Keratinocyte (primary cell): ENCODE data around the gene FLNC. TPM values are rescaled to one million over a fixed set of nuclear protein-coding genes. Genes with fewer than 3 reads are reported as not detected.

ENCODE experiments used
- DNase-seq: peaks from one replicate; pipeline ENCODE4 v3.0.0-alpha.2; 2011; ENCODE audit warnings: low read depth, missing footprints, low spot score
- FAIRE-seq: peaks from 2 replicates; lab custom pipeline; 2011; peaks lifted over from hg19 to GRCh38; lab: Jason Lieb, UNC
- H2AFZ ChIP-seq: 2 replicates; pipeline ENCODE4 v1.6.0; 2012; ENCODE audit warnings: low read length, control low read depth, inconsistent platforms; ENCODE audit not compliant: control insufficient read depth
- H3K27ac ChIP-seq: 2 replicates; pipeline ENCODE4 v1.5.1; 2011; ENCODE audit warnings: low read length; ENCODE audit not compliant: control insufficient read depth, insufficient read depth
- H3K27me3 ChIP-seq: 3 replicates; pipeline ENCODE4 v1.6.0; 2011; ENCODE audit warnings: low read length; ENCODE audit not compliant: control insufficient read depth, insufficient read depth; ENCODE audit errors: extremely low read depth
- H3K36me3 ChIP-seq, 2 experiments: 2 replicates in 1 of 2; 3 replicates in 1 of 2; pipeline ENCODE4 v1.5.1; 2011; ENCODE audit warnings: low read length in 2 of 2, mild to moderate bottlenecking in 1 of 2; ENCODE audit not compliant: control insufficient read depth in 2 of 2, insufficient read depth in 2 of 2; ENCODE audit errors: extremely low read depth in 1 of 2
- H3K4me1 ChIP-seq: 3 replicates; pipeline ENCODE4 v1.5.1; 2011; ENCODE audit warnings: low read length; ENCODE audit not compliant: control insufficient read depth, insufficient read depth; ENCODE audit errors: extremely low read depth
- H3K4me2 ChIP-seq: 3 replicates; pipeline ENCODE4 v1.6.0; 2011; ENCODE audit warnings: low read depth, low read length; ENCODE audit not compliant: control insufficient read depth, insufficient read depth; ENCODE audit errors: extremely low read depth
- H3K4me3 ChIP-seq, 3 experiments: fragments of 200-600 bp in 1 of 3; sonication (generic) in 1 of 3; 2 replicates in 2 of 3; 3 replicates in 1 of 3; pipeline ENCODE4 v1.5.1; 2011 to 2016; ENCODE audit warnings: low read length in 3 of 3, mild to moderate bottlenecking in 3 of 3, control low read depth in 2 of 3, inconsistent platforms in 1 of 3, low read depth in 1 of 3, mixed read lengths in 1 of 3, mixed run types in 1 of 3, moderate library complexity in 1 of 3; ENCODE audit not compliant: control insufficient read depth in 2 of 3, insufficient read depth in 2 of 3; ENCODE audit errors: extremely low read depth in 1 of 3
- H3K79me2 ChIP-seq: 2 replicates; pipeline ENCODE4 v1.6.0; 2012; ENCODE audit warnings: low read length; ENCODE audit not compliant: control insufficient read depth, insufficient read depth
- H3K9ac ChIP-seq: 3 replicates; pipeline ENCODE4 v1.6.0; 2011; ENCODE audit warnings: low read length; ENCODE audit not compliant: control insufficient read depth, insufficient read depth; ENCODE audit errors: extremely low read depth
- H3K9me1 ChIP-seq: 3 replicates; pipeline ENCODE4 v1.6.0; 2011; ENCODE audit warnings: low read length; ENCODE audit not compliant: control insufficient read depth, insufficient read depth; ENCODE audit errors: extremely low read depth
- H3K9me3 ChIP-seq: 2 replicates; pipeline ENCODE4 v1.5.1; 2012; ENCODE audit warnings: low read depth, low read length; ENCODE audit not compliant: control insufficient read depth
- H4K20me1 ChIP-seq: 3 replicates; pipeline ENCODE4 v1.6.0; 2011; ENCODE audit warnings: low read length; ENCODE audit not compliant: control insufficient read depth, insufficient read depth; ENCODE audit errors: extremely low read depth
- EZH2 ChIP-seq: IDR thresholded peaks from one replicate; pipeline ENCODE4 v1.6.1; 2012; ENCODE audit warnings: inconsistent platforms, mild to moderate bottlenecking, low read length, moderate library complexity
- dilution Hi-C: fragments of 300-500 bp; cut with MboI; formaldehyde crosslinking; loops from one replicate; pipeline ENCODE4 v1.7.0; 2020; ENCODE audit warnings: low sequenced_read_pairs; ENCODE audit not compliant: extremely low pct_ligation_motif_present
- polyA plus RNA-seq, 5 experiments: library from polyadenylated mRNA; depleted of rRNA in 3 of 5; stranded (reverse) in 3 of 5; stranded (forward) in 1 of 5; unstranded in 1 of 5; fragments of >200 nt; gene quantifications; 1 replicate in 1 of 5; 2 replicates in 3 of 5; 3 replicates in 1 of 5; pipeline versions ENCODE4 v1.2.1 to v1.2.3, GENCODE V29; 2011 to 2012; ENCODE audit warnings: missing spikeins in 2 of 5, low read depth in 1 of 5, low replicate concordance in 1 of 5
- TF ChIP-seq, protein P1 (sequence below), 3 experiments: IDR thresholded peaks in 1 of 3; conservative IDR thresholded peaks in 1 of 3; optimal IDR thresholded peaks in 1 of 3; 2 replicates in 2 of 3; 3 replicates in 1 of 3; pipeline versions ENCODE3 to v1.5.1; 2011; ENCODE audit warnings: low read length in 3 of 3, mild to moderate bottlenecking in 3 of 3, moderate library complexity in 2 of 3, control low read depth in 1 of 3, inconsistent platforms in 1 of 3; ENCODE audit not compliant: insufficient read depth in 2 of 3; ENCODE audit errors: extremely low read depth in 1 of 3

The FLNC gene
- polyA plus RNA-seq, 1 donor (not counting 4 experiments of a cell fraction or from before 2014, with no cell fraction given): 0.03 TPM

GRCh38 chr7:128900237-128900636, 70.0 kb downstream of the FLNC start:
- TF ChIP-seq EZH2: no peak
- TF ChIP-seq, protein P1, sequence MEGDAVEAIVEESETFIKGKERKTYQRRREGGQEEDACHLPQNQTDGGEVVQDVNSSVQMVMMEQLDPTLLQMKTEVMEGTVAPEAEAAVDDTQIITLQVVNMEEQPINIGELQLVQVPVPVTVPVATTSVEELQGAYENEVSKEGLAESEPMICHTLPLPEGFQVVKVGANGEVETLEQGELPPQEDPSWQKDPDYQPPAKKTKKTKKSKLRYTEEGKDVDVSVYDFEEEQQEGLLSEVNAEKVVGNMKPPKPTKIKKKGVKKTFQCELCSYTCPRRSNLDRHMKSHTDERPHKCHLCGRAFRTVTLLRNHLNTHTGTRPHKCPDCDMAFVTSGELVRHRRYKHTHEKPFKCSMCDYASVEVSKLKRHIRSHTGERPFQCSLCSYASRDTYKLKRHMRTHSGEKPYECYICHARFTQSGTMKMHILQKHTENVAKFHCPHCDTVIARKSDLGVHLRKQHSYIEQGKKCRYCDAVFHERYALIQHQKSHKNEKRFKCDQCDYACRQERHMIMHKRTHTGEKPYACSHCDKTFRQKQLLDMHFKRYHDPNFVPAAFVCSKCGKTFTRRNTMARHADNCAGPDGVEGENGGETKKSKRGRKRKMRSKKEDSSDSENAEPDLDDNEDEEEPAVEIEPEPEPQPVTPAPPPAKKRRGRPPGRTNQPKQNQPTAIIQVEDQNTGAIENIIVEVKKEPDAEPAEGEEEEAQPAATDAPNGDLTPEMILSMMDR (optimal IDR thresholded peaks at IDR 0.05 in 1 of 3, IDR thresholded peaks at IDR 0.05 in 1 of 3, conservative IDR thresholded peaks at IDR 0.05 in 1 of 3; ENCODE audit: extremely low read depth in 1 of 3, insufficient read depth in 2 of 3, low read length in 3 of 3): no peak
- H3K4me3 ChIP-seq: no peak overlapping the region
- H3K4me1 ChIP-seq: peaks cover 19% of the 10 kb centered on the region
- H2AFZ ChIP-seq: no peak overlapping the region
- H3K9me1 ChIP-seq: no peaks in the 10 kb centered on the region
- dilution Hi-C loops: no loop called here
- no peaks in the 10 kb centered on the region for H3K79me2 ChIP-seq
- H3K9me3 ChIP-seq: no peaks in the 10 kb centered on the region
- FAIRE-seq (no peak), DNase-seq (no peak)
- H3K4me2 ChIP-seq: no peak overlapping the region
- no peak overlapping the region for H3K27ac ChIP-seq
- no peaks in the 10 kb centered on the region for H3K36me3 ChIP-seq
- H3K9ac ChIP-seq: no peak overlapping the region
- H4K20me1 ChIP-seq: no peaks in the 10 kb centered on the region
- no peaks in the 10 kb centered on the region for H3K27me3 ChIP-seq

DNA sequence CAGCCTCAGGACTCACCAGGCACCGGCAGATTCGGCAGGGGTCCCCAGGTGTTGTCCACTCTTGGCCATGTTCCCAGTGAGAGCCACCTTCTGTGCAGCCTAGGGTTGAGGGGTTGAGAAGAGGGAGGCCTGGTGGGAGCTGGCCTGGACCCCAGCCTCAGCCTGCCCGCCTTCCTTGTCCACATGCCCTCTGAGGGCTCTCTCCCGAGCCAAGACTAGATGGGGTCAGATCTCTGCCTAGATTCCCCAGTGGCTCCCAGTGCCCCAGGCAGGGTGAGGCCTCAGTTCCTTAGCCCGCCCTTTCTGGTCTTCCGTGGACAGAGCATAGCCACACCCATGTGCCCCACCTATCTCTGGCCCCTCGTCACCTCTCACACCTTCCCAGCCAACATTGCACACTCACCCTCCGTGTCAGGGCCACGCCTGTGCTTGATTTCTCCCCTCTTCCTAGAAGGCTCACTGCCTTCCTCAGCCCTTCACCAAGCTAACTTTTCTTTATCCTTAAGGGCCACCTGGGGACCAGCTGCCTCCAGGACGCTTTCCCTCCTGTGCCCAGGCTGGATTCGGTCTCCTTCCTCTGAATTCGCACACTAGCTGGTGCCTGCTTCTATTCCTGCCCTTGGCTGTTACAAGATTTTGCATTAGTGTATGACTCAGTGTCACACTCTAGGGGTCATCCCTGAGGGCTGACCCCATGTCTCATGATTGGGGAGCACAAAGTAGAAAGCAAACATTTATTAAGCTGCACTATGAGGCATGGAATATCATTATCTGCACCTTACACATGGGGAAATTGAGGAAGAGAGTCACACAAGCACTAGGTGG, 72.8 kb downstream of the FLNC start:
- Histone ChIP-seq H3K9me3 (no peaks in the 10 kb centered on the region), H3K4me1 (peaks cover 11% of the 10 kb centered on the region), H3K79me2 (no peaks in the 10 kb centered on the region), H3K4me3 (no peak overlapping the region), H3K27ac (no peak overlapping the region), H3K9ac (no peak overlapping the region), H2AFZ (no peak overlapping the region), H3K36me3 (no peaks in the 10 kb centered on the region), H3K27me3 (no peaks in the 10 kb centered on the region), H4K20me1 (no peaks in the 10 kb centered on the region), H3K9me1 (no peaks in the 10 kb centered on the region), H3K4me2 (no peak overlapping the region)
- dilution Hi-C loops: no loop called here
- FAIRE-seq: no peak
- TF ChIP-seq EZH2: no peak
- TF ChIP-seq, protein P1 (optimal IDR thresholded peaks at IDR 0.05 in 1 of 3, IDR thresholded peaks at IDR 0.05 in 1 of 3, conservative IDR thresholded peaks at IDR 0.05 in 1 of 3; ENCODE audit: extremely low read depth in 1 of 3, insufficient read depth in 2 of 3, low read length in 3 of 3): no peak
- no peak for DNase-seq
